ENCODE data around the gene ITGA7.
A peak's percentile ranks its signal among the peaks of the same experiment; 100 is the strongest.

Gene ITGA7

DNA sequence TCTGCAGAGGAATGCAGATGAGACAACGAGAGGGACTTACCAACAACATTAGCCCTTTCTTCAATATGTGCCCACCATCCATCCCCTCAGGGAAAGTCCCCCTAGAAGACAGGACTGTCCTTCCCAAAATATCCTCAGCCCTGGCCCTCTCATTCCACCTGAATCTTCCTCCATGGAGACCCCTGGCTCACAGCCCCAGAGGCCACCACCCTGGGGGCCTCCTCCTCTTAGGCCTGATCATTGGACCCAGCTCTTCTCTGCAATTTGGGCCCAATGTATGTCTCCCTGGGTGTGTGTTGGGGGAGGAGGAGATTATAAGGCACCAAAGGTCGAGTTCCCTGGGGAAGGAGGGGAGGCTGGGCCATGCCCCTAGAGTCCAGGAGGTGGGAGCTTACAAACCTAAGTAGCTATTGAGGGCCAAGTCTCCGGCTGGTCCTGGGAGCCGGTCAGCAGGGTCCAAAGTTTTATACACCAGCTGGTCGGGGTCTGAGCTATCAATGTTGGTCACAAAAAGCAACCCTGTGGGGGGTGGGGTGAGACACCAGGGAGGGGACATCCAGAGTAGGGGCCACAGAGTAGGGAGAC lies 8.1 kb downstream of the ITGA7 start:
- no peak for DNase-seq

DNA sequence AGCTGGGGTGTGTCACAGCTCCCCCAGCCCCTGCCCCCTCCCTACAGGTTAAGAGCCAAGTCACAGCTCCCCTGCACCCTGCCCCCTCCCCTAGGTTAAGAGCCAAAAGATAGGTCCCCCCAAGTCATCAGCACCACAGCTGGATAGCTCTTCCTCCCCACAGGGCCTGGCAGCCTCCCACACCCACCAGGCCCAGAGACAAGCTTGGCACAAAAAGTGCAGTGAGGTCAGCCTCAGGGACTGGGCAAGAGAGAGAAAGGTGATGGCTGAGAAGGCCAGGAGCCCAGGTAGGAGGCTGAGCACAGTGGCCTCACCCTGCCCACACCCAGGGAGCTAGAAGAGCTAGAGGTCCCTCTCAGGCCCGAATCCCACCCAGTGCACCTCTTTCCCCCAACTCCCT lies 8.7 kb downstream of the ITGA7 start:
- DNase-seq, result no peak

DNA sequence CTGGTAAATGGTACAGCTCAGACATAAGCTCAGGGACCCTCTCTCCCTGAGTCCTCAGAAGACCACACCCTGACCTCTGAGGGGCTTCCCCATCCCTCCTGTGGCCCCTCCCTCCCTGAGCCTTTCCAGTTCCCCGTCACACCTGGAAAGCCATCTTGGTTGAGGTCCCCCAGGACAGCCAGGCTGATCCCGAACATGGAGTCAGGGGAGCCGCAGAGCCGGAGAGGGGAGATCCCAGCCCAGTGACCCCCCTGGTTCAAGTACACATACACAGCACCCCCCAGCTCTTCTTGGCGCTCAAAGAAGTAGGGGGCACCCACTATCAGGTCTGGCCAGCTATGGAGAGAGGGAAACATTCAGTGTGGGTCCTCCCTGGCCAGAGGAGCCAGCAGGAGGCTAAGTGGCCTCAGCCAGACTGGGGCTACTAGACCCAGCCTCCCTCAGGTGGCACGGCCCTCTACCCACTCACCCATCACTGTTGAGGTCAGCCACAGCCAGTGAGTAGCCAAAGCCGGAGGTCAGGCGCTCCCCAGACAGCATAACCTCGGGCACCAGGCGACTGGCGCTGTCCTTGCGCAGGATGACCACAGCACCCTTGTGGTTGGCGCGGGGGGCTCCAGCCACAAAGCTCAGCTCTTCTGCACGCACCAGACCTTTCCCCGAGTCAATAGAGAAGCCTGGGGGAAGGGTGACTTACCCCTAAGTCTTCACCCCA lies 9.3 kb downstream of the ITGA7 start:
- DNase-seq, result no peak

DNA sequence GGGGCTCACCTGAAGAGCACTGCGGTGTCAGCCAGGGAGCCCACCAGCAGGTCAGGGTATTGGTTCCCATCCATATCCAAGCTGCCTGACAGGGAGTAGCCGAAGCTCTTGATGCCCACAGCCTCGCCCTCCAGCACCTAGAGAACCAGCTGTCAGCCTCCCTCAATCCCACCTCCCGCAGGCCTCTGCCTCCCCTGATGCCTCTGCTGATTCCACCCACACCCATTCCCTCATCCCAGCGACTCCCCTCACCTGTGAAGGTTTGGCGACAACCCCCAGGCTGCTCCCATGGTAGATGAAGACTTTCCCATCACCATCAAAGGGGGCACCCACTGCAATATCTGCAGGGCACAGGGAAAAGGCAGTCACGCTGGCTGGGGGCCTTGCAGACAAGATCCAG lies 10.0 kb downstream of the ITGA7 start:
- no peak for DNase-seq

DNA sequence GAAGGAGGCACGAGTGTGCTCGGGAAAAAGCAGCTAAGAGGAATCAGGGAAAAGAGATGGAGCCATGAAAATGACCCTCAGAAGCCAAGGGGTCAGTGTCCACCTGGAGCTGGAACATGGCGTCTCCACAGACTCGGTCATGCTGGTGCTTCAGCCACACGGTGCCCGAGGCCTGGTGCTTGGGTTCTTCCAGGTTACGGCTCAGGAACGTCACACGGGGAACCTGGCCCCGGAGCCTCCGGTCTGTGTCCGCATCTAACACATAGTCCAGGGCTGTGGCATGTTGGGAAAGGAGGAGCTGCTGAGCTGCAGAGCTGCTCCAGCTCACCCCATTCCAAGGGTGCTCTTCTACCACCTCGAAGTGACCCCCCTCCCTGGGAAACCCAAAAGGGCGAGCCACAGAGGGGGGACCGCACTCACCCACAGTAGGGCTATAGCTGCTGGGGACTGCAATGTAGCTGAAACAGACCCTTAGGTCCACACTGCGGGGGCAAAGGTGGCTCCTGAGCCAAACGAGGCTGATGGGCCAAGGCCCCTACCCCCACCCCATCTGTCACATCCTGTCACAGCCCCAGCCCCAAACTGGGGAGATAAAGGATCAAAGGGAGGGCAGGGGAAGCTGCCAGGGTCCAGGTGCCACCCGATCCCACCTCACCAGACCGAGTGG lies 10.8 kb downstream of the ITGA7 start:
- DNase-seq, result no peak

DNA sequence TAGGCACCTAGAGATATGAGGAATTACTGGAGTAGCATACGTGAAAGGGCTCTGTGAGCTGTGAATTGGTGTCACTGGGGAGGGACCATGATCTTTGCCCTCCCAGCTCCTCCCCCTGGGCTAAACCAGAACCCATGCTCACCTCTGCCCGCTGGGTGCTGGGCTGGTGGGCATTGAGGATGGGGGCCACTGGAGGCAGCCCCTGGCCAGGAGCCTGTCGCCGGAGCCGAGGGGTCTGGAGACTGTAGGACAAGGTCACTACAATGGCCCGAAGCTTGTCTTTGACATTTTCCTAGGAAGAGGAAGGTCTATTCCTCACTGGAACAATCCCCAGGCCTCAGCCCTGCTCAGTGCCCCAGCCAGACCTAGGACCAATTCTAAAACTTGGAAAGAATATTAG lies 11.6 kb downstream of the ITGA7 start:
- no peak for DNase-seq

DNA sequence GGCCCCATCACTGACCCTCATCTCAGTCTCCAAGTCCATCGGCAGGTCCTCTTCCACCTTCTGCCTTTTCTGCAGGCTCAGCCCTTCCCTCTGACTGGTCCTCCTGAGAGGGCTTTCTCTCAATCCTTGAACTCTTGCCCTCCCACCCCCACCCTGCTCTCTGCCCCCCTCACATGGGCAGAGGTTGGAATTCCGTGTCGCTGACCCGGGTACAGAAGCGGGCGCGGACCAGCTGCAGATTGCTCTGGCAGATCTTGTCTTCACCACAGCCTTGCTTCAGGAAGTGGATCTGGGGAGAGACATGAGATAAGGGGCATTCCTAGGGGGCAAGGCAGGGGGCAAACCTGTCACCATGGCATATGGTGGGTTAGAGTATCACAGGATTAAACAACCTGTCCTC lies 12.4 kb downstream of the ITGA7 start:
- no peak for DNase-seq

DNA sequence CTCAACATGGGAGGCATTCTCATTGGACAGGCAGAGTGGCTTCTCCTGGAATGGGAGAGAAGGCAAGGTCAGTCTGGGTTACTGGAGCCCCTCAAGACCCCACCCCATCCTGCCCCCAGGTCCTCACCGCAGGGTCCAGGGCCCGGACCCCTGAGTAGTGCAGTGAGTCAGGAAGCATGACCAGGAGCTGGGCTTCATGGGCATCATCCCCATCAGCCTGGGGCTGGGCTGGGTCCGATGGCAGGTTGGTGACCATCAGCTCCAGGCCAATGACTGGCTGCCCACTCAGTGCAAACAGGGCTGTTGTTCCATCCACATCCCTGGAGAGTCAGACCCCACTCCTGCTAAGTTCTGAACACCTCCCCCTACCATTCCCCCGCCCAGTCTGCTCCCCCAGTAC lies 13.1 kb downstream of the ITGA7 start:
- DNase-seq, result no peak

DNA sequence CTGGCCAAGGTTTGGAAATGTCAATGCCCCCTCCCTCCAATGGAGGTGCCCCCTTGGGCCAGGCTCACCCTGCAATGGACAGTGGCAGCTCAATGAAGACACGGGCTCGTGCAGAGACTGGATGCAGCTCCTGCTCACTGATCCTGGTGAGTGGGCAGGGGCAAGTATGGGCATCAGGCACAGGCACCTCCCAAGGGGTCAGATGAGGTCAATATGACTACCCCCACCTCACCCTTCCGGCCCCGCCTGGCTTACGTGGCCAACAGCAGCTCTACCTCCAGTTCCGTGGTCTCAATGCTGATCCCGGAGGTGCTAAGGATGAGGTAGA lies 13.6 kb downstream of the ITGA7 start:
- no peak for DNase-seq

DNA sequence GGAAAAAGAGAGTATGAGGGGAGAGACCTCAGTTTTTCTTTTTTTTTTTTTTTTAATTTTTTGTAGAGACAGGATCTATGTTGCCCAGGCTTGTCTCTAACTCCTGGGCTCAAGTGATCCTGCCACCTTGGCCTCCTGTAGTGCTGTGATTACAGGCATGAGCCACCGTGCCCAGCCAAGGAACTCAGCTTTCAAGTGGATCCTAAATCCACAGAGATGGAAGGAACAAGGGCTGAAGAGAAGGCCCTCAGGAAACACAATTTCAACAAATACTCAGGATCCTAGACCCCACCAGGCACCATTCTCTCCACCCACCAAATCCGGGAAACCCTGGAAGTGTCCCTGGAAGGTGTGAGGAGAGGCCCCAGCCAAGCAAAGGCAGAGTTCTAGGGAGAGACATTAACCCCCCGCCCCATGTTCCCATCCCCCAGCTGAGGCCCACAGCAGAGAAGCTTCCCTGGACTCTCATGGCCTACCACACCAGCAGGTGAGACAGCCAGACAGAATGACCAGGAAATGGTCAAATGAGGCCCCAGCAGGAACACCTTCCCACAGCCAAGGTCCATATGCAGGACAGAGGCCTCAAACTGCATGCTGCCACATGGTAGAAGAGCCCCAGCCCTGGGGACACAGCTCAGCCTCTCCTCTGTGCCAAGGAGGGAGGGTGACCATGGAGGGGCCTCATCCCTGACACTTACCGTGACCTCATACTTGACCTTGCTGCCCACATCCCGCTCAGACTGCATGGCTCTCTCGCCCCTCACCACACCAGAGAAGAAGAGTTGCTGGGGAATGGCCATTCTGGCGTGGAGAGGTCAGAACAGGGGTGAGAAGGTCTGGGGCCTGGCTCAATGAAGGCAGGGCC lies 14.1 kb downstream of the ITGA7 start:
- no peak for DNase-seq

DNA sequence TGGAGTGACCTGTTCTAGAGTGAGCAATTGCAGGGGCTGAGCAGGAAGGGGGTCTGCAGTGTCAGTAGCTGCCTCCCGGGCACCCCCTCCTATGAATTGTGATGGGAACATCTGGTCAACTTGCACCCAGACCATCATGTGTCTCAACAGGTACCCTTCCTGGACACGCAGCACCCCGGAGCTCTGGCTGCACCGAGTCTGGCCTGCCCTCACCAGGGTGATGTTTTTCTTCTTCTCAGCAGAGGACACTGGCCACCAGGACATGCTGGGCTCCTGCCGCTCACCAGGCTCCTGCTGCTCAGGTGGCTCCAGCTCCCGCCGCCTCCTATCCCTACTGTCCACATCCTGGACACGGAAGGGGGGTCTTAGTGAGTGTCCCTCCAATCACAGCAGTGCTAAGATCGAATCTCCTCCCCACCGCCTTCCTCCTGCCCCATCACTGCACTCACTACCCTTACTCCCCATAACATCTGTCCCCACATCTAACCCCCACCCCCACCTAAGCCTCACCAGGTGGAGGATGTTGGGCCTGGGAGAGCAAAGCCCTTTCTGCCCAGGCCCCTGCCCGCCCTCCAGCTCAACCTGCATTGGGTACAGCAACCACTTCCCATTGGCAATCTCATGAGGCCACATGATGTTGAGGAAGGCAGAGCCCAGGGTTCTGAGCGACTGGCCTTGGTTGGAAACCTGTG lies 14.9 kb downstream of the ITGA7 start:
- no peak for DNase-seq

DNA sequence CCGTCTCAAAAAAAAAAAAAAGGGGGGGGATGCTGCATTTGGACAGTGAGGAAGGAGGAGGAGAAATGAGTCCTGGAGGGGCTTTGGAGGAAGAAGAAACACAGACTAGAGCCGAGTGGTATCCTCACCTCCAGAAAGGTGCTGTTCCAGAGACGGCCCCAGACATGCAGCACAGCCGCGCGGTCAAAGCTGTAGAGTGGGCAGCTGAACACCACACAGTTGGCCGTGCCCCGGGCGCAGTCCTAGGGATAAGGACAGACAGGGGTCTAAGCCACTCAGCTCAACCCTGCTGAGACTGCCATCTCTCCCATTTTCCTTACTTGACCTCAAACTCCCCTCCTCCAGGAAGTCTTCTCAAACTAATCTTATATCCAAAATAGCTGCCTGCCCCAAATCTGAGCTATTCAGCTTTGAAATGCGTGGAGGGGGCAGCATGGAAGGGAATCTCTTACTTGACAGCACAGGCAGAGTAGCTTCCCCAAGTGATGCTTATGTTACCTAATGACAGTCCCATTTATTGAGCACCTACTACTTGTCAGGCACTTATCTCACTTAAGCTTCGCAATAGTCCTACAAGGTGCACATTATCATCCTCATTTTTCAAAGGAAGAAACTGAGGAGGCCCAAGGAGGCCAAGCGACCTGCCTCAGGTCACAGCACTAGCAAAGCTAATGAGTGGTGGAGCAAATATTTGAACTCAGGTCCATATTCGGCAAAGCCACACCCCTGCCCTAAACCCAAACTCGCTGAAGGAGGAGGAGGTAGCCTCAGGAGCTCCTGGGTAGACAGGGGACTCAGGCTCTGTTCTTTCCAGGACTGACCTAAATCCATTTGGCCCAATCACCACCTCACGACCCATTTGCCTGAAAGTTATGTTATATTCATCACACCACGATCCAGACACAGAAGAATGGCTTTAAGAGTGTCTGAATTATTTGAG lies 18.7 kb downstream of the ITGA7 start:
- no peak for DNase-seq

DNA sequence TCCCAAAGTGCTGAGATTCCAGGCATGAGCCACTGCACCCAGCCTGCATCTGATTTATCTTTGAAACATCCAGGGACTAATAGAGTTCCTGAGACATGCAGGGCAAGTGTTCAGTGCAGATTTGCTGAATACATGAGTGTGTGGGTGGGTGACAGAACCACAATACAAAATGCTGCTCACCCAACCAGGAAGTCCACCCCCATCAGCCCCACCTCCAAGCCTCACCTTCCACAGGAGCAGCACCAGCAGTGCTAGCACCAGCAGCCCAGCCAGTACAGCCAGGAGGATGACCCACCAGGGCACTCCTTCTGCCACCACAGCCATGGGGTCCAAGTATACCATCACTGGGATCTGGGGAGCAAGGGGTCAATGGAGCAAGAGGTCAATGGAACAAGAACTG lies 20.0 kb downstream of the ITGA7 start:
- DNase-seq, result peak; percentile 29

DNA sequence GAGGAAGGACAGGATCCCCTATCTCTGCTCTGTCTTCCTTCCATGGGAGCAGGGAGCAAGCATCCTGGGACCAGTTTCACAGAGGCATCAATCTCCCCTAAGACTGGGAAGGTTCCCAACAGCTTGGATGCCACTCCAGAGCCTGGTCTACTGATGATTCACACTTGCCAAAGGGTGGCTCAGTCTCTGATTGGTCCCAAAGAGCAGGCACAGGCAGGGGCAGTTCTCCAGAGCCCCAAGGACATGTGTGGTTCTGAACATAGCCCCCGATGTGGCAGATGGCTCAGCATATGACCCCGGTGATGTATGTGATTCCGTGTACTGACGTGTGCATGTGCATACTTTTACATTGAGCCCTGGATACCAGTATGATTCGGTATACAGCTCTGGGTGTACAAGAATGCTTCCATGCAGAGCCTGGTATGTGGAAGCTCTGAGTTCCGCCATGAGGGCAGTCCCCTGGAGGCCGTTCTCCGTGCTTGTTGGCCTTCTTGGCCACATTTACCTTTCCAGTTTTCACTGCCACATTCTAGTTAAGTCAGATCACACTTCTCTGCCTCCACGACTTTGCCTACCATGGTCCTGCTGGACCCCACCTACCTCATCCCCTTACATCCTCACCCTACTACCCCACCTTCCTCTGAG lies 21.2 kb downstream of the ITGA7 start:
- no peak for DNase-seq

DNA sequence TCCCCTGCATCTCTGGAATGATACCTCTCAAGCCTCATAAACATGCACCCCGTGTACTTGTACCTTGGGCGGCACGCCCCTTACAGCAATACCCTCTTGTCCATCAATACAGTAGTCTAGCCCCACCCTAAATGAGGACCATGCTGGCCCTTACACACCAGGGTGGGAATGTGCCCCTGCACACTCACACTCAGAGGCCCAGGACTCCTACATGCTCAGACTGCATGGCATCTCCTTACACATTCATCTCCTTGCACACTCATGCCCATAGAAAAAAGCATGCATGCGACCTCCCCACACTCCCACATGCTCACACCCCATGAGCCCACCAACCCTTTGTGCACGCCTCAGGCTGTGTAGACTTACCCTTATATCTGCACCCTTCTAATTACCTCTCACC lies 22.0 kb downstream of the ITGA7 start:
- no peak for DNase-seq

DNA sequence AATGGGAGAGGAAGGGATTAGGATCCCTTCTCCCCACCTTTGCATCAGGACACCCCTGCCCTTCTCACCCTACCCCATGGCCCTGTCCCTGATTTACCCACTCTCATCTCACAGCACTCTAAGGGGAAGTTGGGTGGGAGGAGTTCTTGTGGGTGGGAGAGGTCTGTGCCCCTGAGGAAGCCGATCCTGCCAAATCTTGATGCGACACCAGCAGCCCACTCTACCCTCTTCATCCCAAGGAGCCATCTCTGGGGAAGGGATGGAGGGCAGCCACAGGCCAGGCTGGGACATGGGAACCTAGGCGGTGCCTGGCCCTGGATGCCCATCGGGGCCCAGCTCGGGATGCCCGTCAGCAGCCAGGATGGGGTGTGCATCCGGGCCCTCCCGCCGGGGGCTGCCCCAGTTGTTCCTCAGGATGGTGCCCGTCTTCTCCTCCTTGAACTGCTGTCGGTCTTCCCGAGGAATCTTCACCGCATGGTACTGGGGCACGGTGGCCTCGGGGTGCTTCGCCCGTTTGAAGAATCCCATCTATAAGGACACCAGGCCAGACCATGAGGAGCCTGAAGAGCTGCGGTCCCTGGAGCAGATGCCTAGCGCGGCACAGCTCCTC lies 22.8 kb downstream of the ITGA7 start:
- DNase-seq, result no peak

DNA sequence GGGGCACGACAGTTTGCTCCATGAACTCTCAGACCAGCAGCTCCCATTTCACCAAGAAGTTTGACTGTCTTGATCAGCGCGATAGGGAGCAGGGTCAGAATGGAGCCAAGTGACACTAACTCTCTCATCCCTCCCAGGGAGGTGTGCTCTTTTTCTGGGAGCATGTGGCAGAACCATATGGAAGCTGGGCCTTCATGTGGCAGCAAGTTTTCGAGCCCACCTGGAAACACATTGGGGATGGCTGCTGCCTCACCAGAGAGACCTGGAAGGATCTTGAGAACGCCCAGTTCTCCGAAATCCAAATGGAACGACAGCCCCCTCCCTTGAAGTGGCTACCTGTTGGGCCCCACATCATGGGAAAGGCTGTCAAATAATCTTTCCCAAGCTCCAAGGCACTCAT lies 24.0 kb downstream of the ITGA7 start:
- no peak for DNase-seq

DNA sequence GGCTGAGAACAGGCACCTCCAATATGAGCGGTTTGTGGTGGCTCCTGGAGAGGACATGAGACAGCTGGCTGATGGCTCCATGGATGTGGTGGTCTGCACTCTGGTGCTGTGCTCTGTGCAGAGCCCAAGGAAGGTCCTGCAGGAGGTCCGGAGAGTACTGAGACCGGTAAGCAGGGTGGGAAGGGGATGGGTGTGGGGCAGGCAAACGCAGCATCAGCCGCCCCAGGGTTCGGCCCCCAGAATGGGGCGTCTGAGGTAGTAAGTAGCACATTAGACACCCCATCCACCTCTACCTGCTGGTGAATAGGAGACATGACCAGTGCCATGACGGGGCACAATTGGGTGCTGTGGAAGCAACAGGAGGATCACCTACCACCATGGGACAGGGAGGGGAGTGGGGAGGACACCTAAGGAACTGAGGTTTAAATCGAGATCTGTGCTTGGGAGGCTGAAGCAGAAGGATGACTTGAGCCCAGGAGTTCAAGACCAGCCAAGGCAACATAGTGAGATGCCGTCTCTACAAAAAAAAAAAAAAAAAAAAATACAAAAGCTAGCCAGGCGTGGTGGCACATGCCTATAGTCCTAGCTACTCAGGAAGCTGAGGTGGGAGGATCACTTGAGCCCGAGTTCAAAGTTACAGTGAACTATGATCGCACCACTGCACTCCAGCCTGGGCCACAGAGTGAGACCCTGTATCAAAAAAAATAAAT lies 25.5 kb downstream of the ITGA7 start:
- no peak for DNase-seq

DNA sequence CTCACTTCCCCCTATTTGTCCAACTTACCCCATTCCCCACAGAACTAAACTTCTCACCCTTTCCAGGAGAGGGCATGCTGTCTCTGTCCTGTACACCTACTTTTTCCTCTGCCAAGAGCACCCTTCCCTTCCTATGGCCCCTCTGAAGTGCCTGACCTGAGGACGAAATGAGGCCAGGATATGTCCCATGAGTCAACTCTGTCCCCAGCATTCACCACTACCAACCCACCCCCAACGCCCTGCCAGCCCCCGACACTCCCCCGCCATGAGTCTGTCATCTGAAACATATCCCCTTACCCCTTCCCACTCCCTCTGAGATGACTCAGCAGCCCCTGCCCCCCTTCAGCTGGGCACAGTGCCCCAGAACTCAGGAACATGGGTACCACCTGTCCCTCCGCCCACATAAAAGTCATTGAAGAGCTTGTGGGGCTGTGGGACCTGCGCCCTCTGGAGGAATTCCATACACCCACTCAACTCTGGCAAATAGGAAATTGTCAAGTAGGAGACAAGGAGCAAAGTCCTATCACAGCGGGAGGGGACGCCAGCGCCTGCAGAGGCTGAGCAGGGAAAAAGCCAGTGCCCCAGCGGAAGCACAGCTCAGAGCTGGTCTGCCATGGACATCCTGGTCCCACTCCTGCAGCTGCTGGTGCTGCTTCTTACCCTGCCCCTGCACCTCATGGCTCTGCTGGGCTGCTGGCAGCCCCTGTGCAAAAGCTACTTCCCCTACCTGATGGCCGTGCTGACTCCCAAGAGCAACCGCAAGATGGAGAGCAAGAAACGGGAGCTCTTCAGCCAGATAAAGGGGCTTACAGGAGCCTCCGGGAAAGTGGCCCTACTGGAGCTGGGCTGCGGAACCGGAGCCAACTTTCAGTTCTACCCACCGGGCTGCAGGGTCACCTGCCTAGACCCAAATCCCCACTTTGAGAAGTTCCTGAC lies 26.3 kb downstream of the ITGA7 start:
- DNase-seq, result peak; percentile 11
